HepG2 (cell line): ENCODE results near the gene CAPZA1. TPM values are rescaled to one million over a fixed set of nuclear protein-coding genes. Genes with fewer than 3 reads are reported as not detected.

Source experiments
- ATF1 ChIP-seq: IDR thresholded peaks from 2 replicates; pipeline ENCODE4 v1.6.1; 2016; ENCODE audit warnings: mild to moderate bottlenecking, control low read depth
- ELF4 ChIP-seq: sonication (generic); formaldehyde crosslinking; IDR thresholded peaks from 2 replicates; pipeline ENCODE4 v1.5.0; 2020; ENCODE audit warnings: missing genetic modification reagents, mild to moderate bottlenecking, moderate library complexity, borderline replicate concordance
- EP300 ChIP-seq, 3 experiments: sonication (generic) in 1 of 3; formaldehyde crosslinking in 1 of 3; IDR thresholded peaks; 2 replicates each; pipeline versions ENCODE4 v1.5.1 to v1.6.1; 2011 to 2020; ENCODE audit warnings: low read depth in 2 of 3, low read length in 2 of 3, borderline replicate concordance in 1 of 3, improper control_type of control experiment in 1 of 3, mild to moderate bottlenecking in 1 of 3, missing genetic modification reagents in 1 of 3, moderate library complexity in 1 of 3
- GTF3A ChIP-seq: sonication (generic); formaldehyde crosslinking; conservative IDR thresholded peaks from 2 replicates; pipeline ENCODE4 v1.4.0; 2020; ENCODE audit warnings: mild to moderate bottlenecking, missing genetic modification reagents
- HDAC2 ChIP-seq: sonication (generic); formaldehyde crosslinking; IDR thresholded peaks from 2 replicates; pipeline ENCODE4 v1.4.0; 2020; ENCODE audit warnings: missing genetic modification reagents
- JUN ChIP-seq: sonication (generic); formaldehyde crosslinking; IDR thresholded peaks from 2 replicates; pipeline ENCODE4 v1.4.0; 2020; ENCODE audit warnings: mild to moderate bottlenecking, missing genetic modification reagents
- KMT2B ChIP-seq: IDR thresholded peaks from 2 replicates; pipeline ENCODE4 v1.6.1; 2016; ENCODE audit warnings: missing genetic modification reagents, missing compliant biosample characterization
- NCOR1 ChIP-seq: fragments of 200-600 bp; sonication (generic); IDR thresholded peaks from 2 replicates; pipeline ENCODE4 v1.7.0; 2017; ENCODE audit warnings: antibody characterized with exemption, low read length, borderline replicate concordance
- NFYC ChIP-seq: IDR thresholded peaks from 2 replicates; pipeline ENCODE4 v1.6.1; 2016; ENCODE audit warnings: missing genetic modification reagents, missing compliant biosample characterization
- POLR2AphosphoS5 ChIP-seq: IDR thresholded peaks from 2 replicates; pipeline ENCODE4 v1.6.1; 2012; ENCODE audit warnings: low read depth, low read length
- TEAD3 ChIP-seq: optimal IDR thresholded peaks from 2 replicates; pipeline ENCODE3; 2016; ENCODE audit warnings: borderline replicate concordance
- THAP7 ChIP-seq: sonication (generic); formaldehyde crosslinking; IDR thresholded peaks from 2 replicates; pipeline ENCODE4 v1.8.1; 2023; ENCODE audit warnings: mild to moderate bottlenecking, missing genetic modification reagents
- ZC3H13 ChIP-seq: sonication (generic); formaldehyde crosslinking; IDR thresholded peaks from 2 replicates; pipeline ENCODE4 v1.8.1; 2023; ENCODE audit warnings: mild to moderate bottlenecking, missing genetic modification reagents, moderate library complexity
- ZFX ChIP-seq: sonication (generic); formaldehyde crosslinking; IDR thresholded peaks from 2 replicates; pipeline ENCODE4 v1.4.0; 2020; ENCODE audit warnings: mild to moderate bottlenecking, low read depth, missing genetic modification reagents, moderate library complexity
- ZMYM3 ChIP-seq: sonication (generic); formaldehyde crosslinking; IDR thresholded peaks from 2 replicates; pipeline ENCODE4 v1.5.1; 2020; ENCODE audit warnings: mild to moderate bottlenecking, missing genetic modification reagents
- ZNF350 ChIP-seq: sonication (generic); formaldehyde crosslinking; IDR thresholded peaks from 2 replicates; pipeline ENCODE4 v1.4.0; 2020; ENCODE audit warnings: mild to moderate bottlenecking, low read depth, missing genetic modification reagents, borderline replicate concordance
- polyA plus RNA-seq, 8 experiments: library from polyadenylated mRNA; depleted of rRNA in 3 of 8; stranded (reverse) in 7 of 8; unstranded in 1 of 8; fragments of >200 nt; fragmentation: Illumina TruSeq in 4 of 8; extraction: Trizol in 4 of 8; gene quantifications; 2 replicates each; pipeline versions ENCODE4 v1.2.1 to v1.2.3, GENCODE V29; 2011 to 2016; ENCODE audit warnings: low read depth in 4 of 8, missing spikeins in 1 of 8, mixed read lengths in 1 of 8; ENCODE audit not compliant: insufficient read depth in 1 of 8
- total RNA-seq, 5 experiments: library from RNA; depleted of rRNA; stranded (reverse); fragments of >200 nt; fragmentation: Illumina TruSeq; extraction: Trizol; gene quantifications; 2 replicates each; pipeline ENCODE4 v1.2.3, GENCODE V29; 2016; ENCODE audit warnings: low read depth in 1 of 5
- TF ChIP-seq, protein P1 (sequence below): sonication (generic); IDR thresholded peaks from 2 replicates; pipeline ENCODE4 v1.6.1; 2016; ENCODE audit warnings: low read depth, borderline replicate concordance
- TF ChIP-seq, protein P2 (sequence below): sonication (generic); formaldehyde crosslinking; IDR thresholded peaks from 2 replicates; pipeline ENCODE4 v1.4.0; 2020; ENCODE audit warnings: missing genetic modification reagents, borderline replicate concordance
- TF ChIP-seq, protein P3 (sequence below): sonication (generic); formaldehyde crosslinking; IDR thresholded peaks from 2 replicates; pipeline ENCODE4 v1.4.0; 2020; ENCODE audit warnings: mild to moderate bottlenecking, missing genetic modification reagents
- TF ChIP-seq, protein P4 (sequence below): sonication (generic); formaldehyde crosslinking; IDR thresholded peaks from 2 replicates; pipeline ENCODE4 v1.4.0; 2020; ENCODE audit warnings: mild to moderate bottlenecking, missing genetic modification reagents

The CAPZA1 gene
- total and polyA plus RNA-seq, 2 of the 13 experiments (the other 11 are each of a cell fraction or from before 2014, with no cell fraction given) = 67.0 to 117 TPM

DNA sequence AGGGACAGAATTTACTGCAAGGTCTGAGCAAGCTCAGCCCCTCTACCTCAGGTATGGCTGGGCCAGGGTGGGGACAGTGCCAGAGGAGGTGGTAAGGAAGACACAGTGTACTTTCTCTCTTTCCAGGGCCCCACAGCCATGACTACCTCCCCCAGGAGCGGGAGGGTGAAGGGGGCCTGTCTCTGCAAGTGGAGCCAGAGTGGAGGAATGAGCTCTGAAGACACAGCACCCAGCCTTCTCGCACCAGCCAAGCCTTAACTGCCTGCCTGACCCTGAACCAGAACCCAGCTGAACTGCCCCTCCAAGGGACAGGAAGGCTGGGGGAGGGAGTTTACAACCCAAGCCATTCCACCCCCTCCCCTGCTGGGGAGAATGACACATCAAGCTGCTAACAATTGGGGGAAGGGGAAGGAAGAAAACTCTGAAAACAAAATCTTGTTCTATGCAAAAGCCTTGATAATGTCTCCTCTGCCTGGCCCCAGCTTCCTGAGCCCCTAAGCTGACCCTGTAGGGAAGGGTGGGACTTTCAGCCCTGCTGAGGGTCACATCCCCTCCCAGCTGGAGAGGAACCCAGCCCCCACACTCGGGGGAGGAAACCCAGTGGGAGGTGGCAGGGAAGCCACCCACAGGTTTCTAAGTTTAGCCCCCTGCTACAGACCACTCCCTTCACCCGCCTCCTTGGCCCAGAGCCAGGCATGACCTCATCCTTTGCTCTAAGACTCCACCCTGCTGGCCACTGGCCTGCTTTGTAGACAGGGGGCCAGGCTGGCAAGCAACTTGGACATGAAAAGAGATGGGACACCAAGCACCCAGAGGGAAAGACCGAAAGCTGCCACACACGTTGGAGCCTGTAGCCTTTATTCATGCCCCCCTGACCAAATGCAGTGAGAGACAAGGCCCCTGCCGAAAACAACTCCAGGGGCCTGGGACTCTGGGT, 80.9 kb downstream of the CAPZA1 start (continued):
- TF ChIP-seq, protein P1, sequence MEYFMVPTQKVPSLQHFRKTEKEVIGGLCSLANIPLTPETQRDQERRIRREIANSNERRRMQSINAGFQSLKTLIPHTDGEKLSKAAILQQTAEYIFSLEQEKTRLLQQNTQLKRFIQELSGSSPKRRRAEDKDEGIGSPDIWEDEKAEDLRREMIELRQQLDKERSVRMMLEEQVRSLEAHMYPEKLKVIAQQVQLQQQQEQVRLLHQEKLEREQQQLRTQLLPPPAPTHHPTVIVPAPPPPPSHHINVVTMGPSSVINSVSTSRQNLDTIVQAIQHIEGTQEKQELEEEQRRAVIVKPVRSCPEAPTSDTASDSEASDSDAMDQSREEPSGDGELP = peak; percentile 87
- TF ChIP-seq ZMYM3 (CRISPR knock-in tag) = no peak
- TF ChIP-seq POLR2AphosphoS5 = peak; percentile 69
- peak; percentile 15; the same call in 1 of the 2 replicates for TF ChIP-seq HDAC2 (CRISPR knock-in tag)
- no peak for TF ChIP-seq ZC3H13 (CRISPR knock-in tag)
- TF ChIP-seq, protein P2, sequence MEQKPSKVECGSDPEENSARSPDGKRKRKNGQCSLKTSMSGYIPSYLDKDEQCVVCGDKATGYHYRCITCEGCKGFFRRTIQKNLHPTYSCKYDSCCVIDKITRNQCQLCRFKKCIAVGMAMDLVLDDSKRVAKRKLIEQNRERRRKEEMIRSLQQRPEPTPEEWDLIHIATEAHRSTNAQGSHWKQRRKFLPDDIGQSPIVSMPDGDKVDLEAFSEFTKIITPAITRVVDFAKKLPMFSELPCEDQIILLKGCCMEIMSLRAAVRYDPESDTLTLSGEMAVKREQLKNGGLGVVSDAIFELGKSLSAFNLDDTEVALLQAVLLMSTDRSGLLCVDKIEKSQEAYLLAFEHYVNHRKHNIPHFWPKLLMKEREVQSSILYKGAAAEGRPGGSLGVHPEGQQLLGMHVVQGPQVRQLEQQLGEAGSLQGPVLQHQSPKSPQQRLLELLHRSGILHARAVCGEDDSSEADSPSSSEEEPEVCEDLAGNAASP (CRISPR knock-in tag) = no peak
- peak; percentile 95 for TF ChIP-seq JUN (CRISPR knock-in tag)
- TF ChIP-seq, protein P3, sequence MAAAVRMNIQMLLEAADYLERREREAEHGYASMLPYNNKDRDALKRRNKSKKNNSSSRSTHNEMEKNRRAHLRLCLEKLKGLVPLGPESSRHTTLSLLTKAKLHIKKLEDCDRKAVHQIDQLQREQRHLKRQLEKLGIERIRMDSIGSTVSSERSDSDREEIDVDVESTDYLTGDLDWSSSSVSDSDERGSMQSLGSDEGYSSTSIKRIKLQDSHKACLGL (CRISPR knock-in tag) = no peak
- peak; percentile 31 for TF ChIP-seq TEAD3 (CRISPR knock-in tag)
- no peak for TF ChIP-seq NFYC (CRISPR knock-in tag)
- peak; percentile 5; the same call in 1 of the 2 replicates for TF ChIP-seq ZFX
- TF ChIP-seq, protein P4, sequence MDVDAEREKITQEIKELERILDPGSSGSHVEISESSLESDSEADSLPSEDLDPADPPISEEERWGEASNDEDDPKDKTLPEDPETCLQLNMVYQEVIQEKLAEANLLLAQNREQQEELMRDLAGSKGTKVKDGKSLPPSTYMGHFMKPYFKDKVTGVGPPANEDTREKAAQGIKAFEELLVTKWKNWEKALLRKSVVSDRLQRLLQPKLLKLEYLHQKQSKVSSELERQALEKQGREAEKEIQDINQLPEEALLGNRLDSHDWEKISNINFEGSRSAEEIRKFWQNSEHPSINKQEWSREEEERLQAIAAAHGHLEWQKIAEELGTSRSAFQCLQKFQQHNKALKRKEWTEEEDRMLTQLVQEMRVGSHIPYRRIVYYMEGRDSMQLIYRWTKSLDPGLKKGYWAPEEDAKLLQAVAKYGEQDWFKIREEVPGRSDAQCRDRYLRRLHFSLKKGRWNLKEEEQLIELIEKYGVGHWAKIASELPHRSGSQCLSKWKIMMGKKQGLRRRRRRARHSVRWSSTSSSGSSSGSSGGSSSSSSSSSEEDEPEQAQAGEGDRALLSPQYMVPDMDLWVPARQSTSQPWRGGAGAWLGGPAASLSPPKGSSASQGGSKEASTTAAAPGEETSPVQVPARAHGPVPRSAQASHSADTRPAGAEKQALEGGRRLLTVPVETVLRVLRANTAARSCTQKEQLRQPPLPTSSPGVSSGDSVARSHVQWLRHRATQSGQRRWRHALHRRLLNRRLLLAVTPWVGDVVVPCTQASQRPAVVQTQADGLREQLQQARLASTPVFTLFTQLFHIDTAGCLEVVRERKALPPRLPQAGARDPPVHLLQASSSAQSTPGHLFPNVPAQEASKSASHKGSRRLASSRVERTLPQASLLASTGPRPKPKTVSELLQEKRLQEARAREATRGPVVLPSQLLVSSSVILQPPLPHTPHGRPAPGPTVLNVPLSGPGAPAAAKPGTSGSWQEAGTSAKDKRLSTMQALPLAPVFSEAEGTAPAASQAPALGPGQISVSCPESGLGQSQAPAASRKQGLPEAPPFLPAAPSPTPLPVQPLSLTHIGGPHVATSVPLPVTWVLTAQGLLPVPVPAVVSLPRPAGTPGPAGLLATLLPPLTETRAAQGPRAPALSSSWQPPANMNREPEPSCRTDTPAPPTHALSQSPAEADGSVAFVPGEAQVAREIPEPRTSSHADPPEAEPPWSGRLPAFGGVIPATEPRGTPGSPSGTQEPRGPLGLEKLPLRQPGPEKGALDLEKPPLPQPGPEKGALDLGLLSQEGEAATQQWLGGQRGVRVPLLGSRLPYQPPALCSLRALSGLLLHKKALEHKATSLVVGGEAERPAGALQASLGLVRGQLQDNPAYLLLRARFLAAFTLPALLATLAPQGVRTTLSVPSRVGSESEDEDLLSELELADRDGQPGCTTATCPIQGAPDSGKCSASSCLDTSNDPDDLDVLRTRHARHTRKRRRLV (CRISPR knock-in tag) = no peak
- peak; percentile 39; the same call in 1 of the 2 replicates for TF ChIP-seq ZNF350 (CRISPR knock-in tag)
- TF ChIP-seq ELF4 (CRISPR knock-in tag) = no peak
- no peak for TF ChIP-seq THAP7
- TF ChIP-seq KMT2B (CRISPR knock-in tag) = no peak
- TF ChIP-seq NCOR1 = peak; percentile 29; the same call in 1 of the 2 replicates
- no peak for TF ChIP-seq ATF1 (CRISPR knock-in tag)
- no peak for TF ChIP-seq GTF3A
- TF ChIP-seq EP300 (IDR thresholded peaks at IDR 0.05; ENCODE audit: low read depth in 2 of 2, low read length in 2 of 2) = 0 out of 4 replicates have a peak, but pooled peaks of 1 of the 2 experiments have one; percentile 15
- no peak for TF ChIP-seq EP300 (CRISPR knock-in tag; IDR thresholded peaks at IDR 0.05; ENCODE audit: borderline replicate concordance)
- TF ChIP-seq, all 625 proteins: peak for 108
